ENCODE measurements around the gene NPW. TPM values are rescaled to one million over a fixed set of nuclear protein-coding genes. Genes with fewer than 3 reads are reported as not detected.

NPW gene
- total RNA-seq, 1 experiment from 2014 or later, result 7.1 TPM

DNA sequence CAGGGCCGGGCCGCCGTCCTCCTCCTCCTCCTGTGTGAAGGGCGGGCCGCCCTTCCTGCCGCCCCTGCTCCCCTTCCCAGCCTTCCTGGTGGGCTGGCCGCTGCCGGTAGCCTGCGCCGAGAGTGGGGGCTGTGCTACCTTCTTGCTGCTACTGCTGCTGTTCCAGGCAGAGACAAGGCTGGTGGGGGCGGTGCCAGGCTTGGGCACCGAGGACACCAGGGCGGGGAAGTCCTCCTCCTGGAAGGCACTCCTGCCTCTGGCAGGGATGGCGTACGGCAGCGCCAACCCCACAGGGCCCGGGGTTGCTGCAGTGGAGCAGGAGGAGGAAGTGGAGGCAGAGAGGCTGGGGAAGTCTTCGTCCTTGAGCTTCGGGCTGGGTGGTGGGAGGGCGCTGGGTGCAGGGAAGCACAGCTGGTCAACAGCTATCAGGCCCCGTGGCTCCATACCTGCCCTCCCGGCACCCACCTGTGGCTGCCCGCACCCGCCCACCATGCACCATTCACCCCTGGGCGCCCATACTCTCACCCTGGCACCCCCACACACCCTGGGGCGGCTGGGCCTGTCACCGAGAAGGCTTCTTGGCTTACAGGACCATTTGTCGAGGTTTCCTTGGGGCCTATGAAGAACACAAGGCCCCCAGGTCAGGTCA, 19.6 kb upstream of the NPW start:
- no peak overlapping the region for H3K14ac ChIP-seq (ENCODE audit: insufficient read depth, low read length)
- no peaks in the 10 kb centered on the region for H3K27me3 ChIP-seq (ENCODE audit: insufficient read depth, low read length)
- Mint-ChIP-seq H3K27ac (no peak overlapping the region), H3K4me3 (no peak overlapping the region), H3K27me3 (ENCODE audit: low read depth) (no peaks in the 10 kb centered on the region), H3K9me3 (no peaks in the 10 kb centered on the region), H3K4me1 (peaks cover 4 to 9% of the 10 kb centered on the region in 2 experiments; a peak in 2 of 4 replicates), H3K36me3 (ENCODE audit: insufficient read depth in 1 of 3, low read depth in 3 of 3) (peaks cover 18 to 48% (median 44%) of the 10 kb centered on the region in 3 experiments)
- H3K9me3 ChIP-seq (ENCODE audit: control insufficient read depth, low read depth, low read length), result no peaks in the 10 kb centered on the region
- H2BK12ac ChIP-seq (ENCODE audit: insufficient read length, low read depth, low read length), result no peak overlapping the region
- no peak overlapping the region for H3K4me2 ChIP-seq (ENCODE audit: insufficient read depth, insufficient read length, low read length)
- no peak overlapping the region for H3K9ac ChIP-seq (ENCODE audit: extremely low read depth, insufficient read length, low read length)
- no peak overlapping the region for H3K56ac ChIP-seq (ENCODE audit: insufficient read length, low read depth, low read length)
- no peaks in the 10 kb centered on the region for H3K79me2 ChIP-seq (ENCODE audit: insufficient read depth, low read length)
- no peak overlapping the region for H3T11ph ChIP-seq (ENCODE audit: low read length)
- no peaks in the 10 kb centered on the region for H4K20me1 ChIP-seq (ENCODE audit: control insufficient read depth, insufficient read depth, insufficient read length)
- H3K23me2 ChIP-seq (ENCODE audit: insufficient read length, low read depth, low read length, poor library complexity, severe bottlenecking), result no peaks in the 10 kb centered on the region
- no peak overlapping the region for H4K5ac ChIP-seq (ENCODE audit: insufficient read length, low read depth, low read length)
- H4K91ac ChIP-seq (ENCODE audit: insufficient read length, low read depth, low read length), result no peak overlapping the region
- no peak overlapping the region for H3K23ac ChIP-seq (ENCODE audit: insufficient read length, low read depth, low read length)
- no peak overlapping the region for H2BK120ac ChIP-seq (ENCODE audit: low read depth, low read length, poor library complexity, severe bottlenecking)
- no peak overlapping the region for H2BK15ac ChIP-seq (ENCODE audit: low read depth, low read length)
- no peak overlapping the region for H2AK5ac ChIP-seq (ENCODE audit: insufficient read length, low read length)
- WGBS (ENCODE audit: extremely low coverage, insufficient read length, low lambda C conversion rate), result no CpG with 5 or more reads among the region's 28 CpGs
- TF ChIP-seq, protein P1, sequence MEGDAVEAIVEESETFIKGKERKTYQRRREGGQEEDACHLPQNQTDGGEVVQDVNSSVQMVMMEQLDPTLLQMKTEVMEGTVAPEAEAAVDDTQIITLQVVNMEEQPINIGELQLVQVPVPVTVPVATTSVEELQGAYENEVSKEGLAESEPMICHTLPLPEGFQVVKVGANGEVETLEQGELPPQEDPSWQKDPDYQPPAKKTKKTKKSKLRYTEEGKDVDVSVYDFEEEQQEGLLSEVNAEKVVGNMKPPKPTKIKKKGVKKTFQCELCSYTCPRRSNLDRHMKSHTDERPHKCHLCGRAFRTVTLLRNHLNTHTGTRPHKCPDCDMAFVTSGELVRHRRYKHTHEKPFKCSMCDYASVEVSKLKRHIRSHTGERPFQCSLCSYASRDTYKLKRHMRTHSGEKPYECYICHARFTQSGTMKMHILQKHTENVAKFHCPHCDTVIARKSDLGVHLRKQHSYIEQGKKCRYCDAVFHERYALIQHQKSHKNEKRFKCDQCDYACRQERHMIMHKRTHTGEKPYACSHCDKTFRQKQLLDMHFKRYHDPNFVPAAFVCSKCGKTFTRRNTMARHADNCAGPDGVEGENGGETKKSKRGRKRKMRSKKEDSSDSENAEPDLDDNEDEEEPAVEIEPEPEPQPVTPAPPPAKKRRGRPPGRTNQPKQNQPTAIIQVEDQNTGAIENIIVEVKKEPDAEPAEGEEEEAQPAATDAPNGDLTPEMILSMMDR (conservative IDR thresholded peaks at IDR 0.05), result no peak
- no peaks in the 10 kb centered on the region for H3K4me1 ChIP-seq (ENCODE audit: insufficient read depth, low read length)
- H3K79me1 ChIP-seq (ENCODE audit: insufficient read depth, low read depth, low read length, poor library complexity, severe bottlenecking), result peaks cover 3% of the 10 kb centered on the region
- H4K8ac ChIP-seq (replicated peaks; ENCODE audit: insufficient read length, low read depth, low read length), result no peak overlapping the region
- H2AFZ ChIP-seq (ENCODE audit: low read length), result no peak overlapping the region
- no peak for DNase-seq
- H2BK20ac ChIP-seq (ENCODE audit: low read depth, low read length, poor library complexity, severe bottlenecking), result no peak overlapping the region
- H3K18ac ChIP-seq (ENCODE audit: insufficient read length, low read depth, low read length), result no peak overlapping the region
- H3K4ac ChIP-seq (ENCODE audit: low read depth, low read length), result no peak overlapping the region
- no peak overlapping the region for H2BK5ac ChIP-seq (ENCODE audit: insufficient read length, low read length)
- no peak overlapping the region for H3K27ac ChIP-seq (ENCODE audit: insufficient read length, low read depth, low read length)

Data from H9 (cell line).